AG09309 (cell line): ENCODE data around the gene SUN2.
"Not testable (repeated sequence)": the region's sequence is repeated elsewhere in the genome, so short reads cannot be mapped to it uniquely, and the experiment has no call there.

Experiments
- DNase-seq: peaks from one replicate; pipeline ENCODE4 v3.0.0-alpha.2; 2010; ENCODE audit warnings: low read depth
- H3K4me3 ChIP-seq: 2 replicates; pipeline ENCODE4 v1.5.1; 2011; ENCODE audit warnings: mild to moderate bottlenecking, low read depth, low read length, moderate library complexity; ENCODE audit not compliant: control insufficient read depth
- TF ChIP-seq, protein P1 (sequence below): IDR thresholded peaks from 2 replicates; pipeline ENCODE4 v1.5.1; 2011; ENCODE audit warnings: mild to moderate bottlenecking, low read depth, low read length, inconsistent platforms; ENCODE audit not compliant: insufficient read depth, control insufficient read depth; ENCODE audit errors: missing control alignments

SUN2 gene, protein sequence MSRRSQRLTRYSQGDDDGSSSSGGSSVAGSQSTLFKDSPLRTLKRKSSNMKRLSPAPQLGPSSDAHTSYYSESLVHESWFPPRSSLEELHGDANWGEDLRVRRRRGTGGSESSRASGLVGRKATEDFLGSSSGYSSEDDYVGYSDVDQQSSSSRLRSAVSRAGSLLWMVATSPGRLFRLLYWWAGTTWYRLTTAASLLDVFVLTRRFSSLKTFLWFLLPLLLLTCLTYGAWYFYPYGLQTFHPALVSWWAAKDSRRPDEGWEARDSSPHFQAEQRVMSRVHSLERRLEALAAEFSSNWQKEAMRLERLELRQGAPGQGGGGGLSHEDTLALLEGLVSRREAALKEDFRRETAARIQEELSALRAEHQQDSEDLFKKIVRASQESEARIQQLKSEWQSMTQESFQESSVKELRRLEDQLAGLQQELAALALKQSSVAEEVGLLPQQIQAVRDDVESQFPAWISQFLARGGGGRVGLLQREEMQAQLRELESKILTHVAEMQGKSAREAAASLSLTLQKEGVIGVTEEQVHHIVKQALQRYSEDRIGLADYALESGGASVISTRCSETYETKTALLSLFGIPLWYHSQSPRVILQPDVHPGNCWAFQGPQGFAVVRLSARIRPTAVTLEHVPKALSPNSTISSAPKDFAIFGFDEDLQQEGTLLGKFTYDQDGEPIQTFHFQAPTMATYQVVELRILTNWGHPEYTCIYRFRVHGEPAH

DNA sequence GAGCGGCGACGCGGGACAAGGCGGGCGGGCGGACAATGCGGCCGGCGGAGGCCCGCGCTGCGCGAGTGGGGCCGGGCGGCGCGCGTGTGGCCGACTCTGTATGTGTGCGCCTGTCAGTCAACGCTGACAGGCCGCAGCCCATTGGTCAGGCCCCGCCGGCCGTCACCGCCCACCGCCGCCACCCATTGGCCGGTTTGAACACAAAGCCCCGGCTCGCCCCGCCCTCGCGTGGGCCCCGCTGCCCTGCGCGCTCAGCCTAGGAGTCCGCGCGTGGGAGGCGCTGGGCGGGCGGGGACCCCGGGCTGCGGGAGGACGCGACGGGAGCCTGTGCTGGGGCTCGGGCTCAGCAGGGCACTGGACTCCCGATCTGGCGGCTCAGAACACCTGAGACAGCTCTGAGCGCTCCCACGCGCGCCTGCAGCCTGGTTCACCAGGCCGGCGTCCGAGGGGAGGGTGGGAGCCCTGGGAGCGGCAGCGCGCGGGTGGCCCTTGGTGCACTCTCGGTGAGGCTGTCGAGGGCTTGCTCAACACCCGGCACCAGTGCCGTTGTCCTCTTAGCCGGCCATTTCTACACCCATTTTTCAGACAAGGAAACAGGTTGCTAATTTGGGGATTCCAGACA lies at the start of gene SUN2:
TSS of gene SUN2 (minus strand) at position 88 of the 622 bp plus-strand sequence. CDS start 3,370 bp downstream, outside the sequence.
- no peak for DNase-seq
- TF ChIP-seq, protein P1, sequence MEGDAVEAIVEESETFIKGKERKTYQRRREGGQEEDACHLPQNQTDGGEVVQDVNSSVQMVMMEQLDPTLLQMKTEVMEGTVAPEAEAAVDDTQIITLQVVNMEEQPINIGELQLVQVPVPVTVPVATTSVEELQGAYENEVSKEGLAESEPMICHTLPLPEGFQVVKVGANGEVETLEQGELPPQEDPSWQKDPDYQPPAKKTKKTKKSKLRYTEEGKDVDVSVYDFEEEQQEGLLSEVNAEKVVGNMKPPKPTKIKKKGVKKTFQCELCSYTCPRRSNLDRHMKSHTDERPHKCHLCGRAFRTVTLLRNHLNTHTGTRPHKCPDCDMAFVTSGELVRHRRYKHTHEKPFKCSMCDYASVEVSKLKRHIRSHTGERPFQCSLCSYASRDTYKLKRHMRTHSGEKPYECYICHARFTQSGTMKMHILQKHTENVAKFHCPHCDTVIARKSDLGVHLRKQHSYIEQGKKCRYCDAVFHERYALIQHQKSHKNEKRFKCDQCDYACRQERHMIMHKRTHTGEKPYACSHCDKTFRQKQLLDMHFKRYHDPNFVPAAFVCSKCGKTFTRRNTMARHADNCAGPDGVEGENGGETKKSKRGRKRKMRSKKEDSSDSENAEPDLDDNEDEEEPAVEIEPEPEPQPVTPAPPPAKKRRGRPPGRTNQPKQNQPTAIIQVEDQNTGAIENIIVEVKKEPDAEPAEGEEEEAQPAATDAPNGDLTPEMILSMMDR, result no peak
- peak within 1 kb of the TSS; percentile 56 for H3K4me3 ChIP-seq

DNA sequence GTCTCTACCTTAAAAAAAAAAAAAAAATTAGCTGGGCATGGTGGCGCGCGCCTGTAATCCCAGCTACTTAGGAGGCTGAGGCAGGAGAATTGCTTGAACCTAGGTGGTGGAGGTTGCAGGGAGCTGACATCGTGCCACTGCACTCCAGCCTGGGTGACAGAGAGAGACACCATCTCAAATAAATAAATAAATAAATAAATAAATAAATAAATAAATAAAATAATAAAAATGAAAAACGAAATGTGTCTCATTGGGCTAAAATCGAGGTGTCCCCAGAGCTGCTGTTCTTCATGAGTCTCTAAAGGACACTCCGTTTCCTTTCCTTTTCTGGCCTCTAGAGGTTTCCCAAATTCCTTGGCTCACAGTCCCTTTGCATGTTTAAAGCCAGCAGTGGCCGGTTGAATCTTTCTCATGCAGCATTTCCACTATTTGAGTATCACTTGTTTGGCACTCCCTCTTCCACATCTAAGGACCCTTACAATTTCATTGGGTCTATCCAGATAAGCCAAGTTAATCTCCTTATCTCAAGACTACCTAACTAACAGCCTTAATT lies 49.3 kb upstream of the SUN2 start:
- DNase-seq, H3K4me3 ChIP-seq: not testable (repeated sequence)

DNA sequence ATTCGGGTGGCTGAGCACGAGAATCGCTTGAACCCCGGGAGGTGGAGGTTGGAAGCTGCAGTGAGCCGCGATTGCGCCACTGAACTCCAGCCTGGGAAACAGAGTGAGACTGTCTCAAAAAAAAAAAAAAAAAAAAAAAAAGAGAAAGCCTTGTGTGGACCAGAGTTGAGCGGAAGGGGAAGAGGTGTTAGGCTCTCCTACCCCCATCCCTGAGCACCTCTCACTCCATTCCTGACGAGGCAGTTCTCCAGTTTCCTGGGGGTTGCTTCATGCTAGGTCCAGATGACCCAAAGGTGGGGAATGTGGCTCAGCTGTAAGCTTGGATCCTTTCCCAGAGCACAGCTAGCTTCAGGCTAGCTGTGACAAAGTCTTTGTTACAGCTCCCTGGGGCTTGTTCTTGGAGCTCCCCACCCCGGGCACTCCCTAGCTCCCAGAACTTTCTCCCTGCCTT lies 46.9 kb upstream of the SUN2 start:
- peak; percentile 92 for DNase-seq
- H3K4me3 ChIP-seq, result no peak overlapping the region
- TF ChIP-seq, protein P1, result no peak

DNA sequence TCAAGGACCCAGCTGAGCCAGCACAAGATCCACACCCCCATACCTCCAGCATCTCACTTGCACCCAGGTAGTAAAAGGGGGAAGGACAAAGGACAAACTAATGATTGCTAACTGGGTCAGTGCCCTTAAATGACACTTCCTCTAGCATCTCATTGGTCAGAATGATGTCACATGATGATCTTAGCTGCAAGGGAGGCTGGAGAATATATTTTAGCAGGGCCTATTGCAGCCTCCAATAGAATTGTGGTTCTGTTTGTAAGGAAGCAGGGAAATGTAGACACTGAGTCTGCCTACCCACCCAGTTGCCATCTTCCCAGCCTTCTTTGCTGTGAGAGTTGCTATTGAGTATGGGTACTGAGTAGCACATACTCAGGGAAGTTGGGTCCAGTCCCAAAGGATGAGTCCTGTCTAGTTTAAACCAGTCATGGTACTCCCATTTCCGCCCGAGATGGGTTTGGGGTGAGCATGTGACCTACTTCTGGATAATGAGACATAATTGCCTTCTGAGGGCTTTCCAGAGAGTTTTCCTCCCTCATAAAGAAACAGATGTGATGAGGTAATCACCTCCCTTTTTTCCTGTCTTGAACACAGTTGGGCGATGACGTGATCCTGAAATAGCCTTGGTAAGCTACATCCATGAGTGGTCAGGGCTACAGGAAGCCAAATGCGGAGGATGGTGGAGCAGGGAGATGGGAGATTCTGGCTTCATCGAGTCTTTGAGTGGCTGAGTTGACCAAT lies 43.6 kb upstream of the SUN2 start:
- H3K4me3 ChIP-seq, result no peak overlapping the region
- TF ChIP-seq, protein P1, result no peak
- no peak for DNase-seq

DNA sequence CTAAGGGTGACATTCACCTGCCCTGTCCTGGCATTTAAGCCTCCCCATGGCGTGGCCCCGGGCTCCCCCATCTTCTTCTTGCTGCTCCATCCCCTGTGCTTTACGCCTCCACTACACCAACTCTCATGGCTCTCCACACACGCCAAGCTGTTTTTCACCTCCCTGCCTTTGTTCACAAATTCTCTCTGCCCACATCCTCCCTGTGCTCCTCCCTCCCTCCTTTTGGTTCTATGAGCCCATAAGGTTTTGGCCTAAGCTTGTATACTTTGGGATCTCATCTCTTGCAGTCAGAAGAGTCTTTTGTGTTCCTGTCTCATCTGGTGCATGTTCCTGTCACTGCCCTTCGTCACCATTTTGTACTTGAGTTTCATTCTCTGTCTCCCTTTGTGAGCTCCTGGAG lies 42.7 kb upstream of the SUN2 start:
- no peak overlapping the region for H3K4me3 ChIP-seq
- no peak for DNase-seq
- TF ChIP-seq, protein P1, result no peak

DNA sequence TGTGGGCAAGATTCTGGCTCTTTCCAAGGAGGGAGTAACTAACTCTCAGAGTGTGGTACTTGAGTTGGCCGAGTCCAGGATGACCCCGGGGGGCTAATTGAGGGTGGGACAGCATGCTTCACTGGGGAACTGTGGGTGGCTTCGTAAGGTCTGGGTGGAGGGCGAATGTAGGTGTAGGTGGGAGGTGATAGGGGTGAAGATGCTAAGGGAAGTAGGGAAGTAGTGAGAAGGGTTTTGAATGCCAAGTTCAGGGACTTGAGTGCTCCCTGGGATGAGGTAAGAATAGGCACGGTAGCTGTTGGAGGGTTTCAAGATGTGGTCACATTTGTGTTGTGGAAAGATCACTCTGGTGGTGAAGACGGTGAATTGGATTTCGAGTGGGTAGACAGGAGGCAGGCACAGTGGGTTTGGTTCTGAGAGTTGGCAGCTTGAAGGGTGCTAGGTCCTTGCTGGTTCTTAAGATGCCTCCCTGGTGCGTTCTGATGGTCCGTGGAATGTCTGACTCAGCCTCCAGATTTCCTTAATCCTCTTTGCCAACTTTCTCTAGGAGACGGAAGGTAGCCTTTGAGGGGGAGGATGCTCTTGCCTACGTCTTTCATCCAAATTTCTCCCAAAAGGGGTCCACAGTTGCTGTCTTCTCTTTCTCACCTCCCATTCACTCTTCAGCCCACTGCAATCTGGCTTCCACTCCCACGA lies 40.6 kb upstream of the SUN2 start:
- no peak for DNase-seq
- TF ChIP-seq, protein P1, result no peak

More for the DNA sequence above, 40.6 kb upstream of the SUN2 start:
- no peak overlapping the region for H3K4me3 ChIP-seq
